Fibroblast of the aortic adventitia (primary cell): ENCODE results near the gene TRIM63. TPM values are rescaled to one million over a fixed set of nuclear protein-coding genes. Genes with fewer than 3 reads are reported as not detected.

Experiments
- DNase-seq: peaks from one replicate; pipeline ENCODE4 v3.0.0-alpha.2; 2010; ENCODE audit warnings: low read depth
- H3K4me3 ChIP-seq: 2 replicates; pipeline ENCODE4 v1.5.1; 2011; ENCODE audit warnings: low read depth, mild to moderate bottlenecking, control low read depth, low read length, moderate library complexity
- total RNA-seq: library from RNA; depleted of rRNA; stranded (reverse); fragments of >200 nt; gene quantifications from 2 replicates; pipeline ENCODE4 v1.2.3, GENCODE V29; 2012; ENCODE audit warnings: low replicate concordance
- TF ChIP-seq, protein P1 (sequence below): IDR thresholded peaks from 2 replicates; pipeline ENCODE4 v1.5.1; 2011; ENCODE audit warnings: mild to moderate bottlenecking, low read length, control low read depth, inconsistent platforms; ENCODE audit not compliant: insufficient read depth

The TRIM63 gene
- total RNA-seq, 1 donor, result 0.09 TPM

DNA sequence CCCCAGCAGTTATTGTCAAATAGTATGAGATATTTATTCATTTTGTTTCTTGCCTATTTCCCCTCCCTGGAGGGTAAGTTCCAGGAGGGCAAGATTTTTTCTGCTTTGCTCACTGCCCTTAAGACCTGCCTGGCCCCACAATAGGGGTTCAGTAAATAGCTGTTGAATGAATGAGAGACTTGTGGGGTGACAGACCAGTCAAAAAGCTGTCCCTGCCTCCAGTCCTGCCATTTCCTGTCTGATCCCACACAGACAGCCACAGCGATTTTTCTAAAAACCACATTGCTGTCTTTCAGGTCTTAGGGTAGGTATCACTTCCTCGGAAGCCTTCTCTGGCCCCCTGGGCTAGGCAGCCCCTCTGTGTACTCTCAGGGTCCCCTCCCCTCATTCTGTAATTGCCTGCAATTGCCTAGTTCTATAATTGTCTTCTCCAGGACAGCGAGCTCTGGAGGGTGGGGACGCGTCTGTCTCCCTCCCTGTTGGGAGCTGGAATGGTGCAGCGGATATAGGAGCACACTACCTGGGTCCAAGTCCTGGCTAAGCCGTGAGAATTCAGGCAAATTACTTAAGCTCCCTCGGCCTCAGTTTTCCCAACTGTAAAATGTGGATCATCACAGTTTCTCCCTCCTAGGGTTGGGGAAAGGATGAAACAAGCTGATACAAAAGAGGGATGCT lies 47.7 kb downstream of the TRIM63 start:
- no peak overlapping the region for H3K4me3 ChIP-seq
- TF ChIP-seq, protein P1, sequence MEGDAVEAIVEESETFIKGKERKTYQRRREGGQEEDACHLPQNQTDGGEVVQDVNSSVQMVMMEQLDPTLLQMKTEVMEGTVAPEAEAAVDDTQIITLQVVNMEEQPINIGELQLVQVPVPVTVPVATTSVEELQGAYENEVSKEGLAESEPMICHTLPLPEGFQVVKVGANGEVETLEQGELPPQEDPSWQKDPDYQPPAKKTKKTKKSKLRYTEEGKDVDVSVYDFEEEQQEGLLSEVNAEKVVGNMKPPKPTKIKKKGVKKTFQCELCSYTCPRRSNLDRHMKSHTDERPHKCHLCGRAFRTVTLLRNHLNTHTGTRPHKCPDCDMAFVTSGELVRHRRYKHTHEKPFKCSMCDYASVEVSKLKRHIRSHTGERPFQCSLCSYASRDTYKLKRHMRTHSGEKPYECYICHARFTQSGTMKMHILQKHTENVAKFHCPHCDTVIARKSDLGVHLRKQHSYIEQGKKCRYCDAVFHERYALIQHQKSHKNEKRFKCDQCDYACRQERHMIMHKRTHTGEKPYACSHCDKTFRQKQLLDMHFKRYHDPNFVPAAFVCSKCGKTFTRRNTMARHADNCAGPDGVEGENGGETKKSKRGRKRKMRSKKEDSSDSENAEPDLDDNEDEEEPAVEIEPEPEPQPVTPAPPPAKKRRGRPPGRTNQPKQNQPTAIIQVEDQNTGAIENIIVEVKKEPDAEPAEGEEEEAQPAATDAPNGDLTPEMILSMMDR, result no peak
- DNase-seq, result no peak

DNA sequence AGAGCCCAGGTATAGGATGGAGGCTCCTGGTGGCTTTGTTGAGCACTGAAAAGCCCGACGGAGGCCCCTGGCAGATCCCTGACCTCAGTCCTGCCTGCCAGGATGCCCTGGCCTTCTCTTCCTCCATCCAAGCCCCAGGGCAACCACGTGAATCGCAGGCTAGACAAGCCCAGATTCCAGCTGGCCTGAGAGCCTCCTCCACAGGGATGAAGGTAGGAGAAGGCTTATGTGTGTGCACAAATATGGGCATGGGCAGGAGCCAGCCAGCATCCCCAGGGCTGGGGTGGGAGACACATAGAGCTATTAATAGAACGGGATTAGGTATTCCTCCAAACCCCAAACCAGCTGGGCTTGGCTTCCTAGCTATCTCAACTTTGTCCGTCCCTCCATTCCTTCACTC lies 49.8 kb downstream of the TRIM63 start:
- H3K4me3 ChIP-seq, result no peak overlapping the region
- TF ChIP-seq, protein P1, result no peak
- DNase-seq, result peak; percentile 52

DNA sequence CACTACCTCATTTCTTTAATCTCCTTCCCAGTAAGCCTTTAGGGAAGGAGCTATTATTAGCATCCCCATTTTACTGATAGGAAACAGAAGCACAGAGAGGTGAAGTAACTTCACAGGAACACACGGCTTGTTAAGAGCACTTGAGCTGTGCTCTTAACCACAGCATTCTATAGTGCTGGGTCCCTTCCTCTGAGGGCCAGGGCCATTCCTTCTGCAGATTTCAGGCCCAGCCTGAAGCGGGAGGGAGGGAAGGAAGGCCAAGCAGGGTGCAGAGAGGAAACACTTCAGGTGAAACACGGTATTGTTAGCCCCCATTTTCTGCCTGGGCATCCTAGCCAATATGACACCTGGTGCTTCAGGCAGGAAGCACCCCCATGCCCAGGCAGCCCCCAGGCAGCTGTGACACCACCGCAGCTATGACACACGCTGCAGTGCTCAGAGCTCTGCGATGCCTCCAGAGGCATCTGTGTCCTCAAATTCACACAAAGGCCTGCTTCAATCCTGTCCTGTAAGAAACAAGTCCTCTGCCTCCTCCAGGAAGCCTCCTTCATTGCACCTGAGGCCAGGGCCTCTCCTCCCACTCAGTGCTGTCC lies 50.4 kb downstream of the TRIM63 start:
- TF ChIP-seq, protein P1, result no peak
- no peak overlapping the region for H3K4me3 ChIP-seq
- peak; percentile 14 for DNase-seq

DNA sequence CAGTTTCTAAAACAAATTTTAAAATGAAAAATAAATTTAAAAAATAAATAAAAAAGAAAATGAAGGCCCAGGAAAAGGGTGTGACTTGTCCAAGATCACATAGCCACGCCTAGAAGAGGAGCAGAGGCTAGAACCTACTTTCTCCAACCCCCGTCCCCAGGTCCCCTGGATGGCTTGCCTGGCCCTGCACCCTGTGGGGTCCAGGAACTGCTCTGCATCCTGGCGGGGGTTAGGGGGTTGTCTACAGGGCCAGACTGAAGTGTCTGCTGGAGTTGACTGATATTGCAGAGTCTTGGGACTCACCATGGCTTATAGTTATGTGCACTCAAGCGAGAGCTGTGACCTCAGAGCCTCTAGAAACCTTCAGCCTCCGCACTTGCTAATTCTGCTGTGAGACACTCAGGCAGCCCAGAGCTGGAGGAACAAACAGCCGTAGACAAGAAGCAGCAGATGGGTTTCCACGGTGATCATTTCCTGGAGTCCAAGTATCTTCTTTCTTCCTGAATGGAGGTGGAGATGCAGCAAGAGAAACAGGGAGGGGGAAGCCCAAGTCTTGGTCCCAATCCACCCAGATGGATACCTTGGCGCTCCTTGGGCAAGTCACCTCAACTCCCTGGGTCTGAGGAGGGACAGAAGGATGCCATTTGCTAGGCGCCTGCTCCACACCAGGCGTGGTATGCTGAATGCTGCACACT lies 51.0 kb downstream of the TRIM63 start:
- no peak overlapping the region for H3K4me3 ChIP-seq
- TF ChIP-seq, protein P1, result no peak
- DNase-seq, result no peak

DNA sequence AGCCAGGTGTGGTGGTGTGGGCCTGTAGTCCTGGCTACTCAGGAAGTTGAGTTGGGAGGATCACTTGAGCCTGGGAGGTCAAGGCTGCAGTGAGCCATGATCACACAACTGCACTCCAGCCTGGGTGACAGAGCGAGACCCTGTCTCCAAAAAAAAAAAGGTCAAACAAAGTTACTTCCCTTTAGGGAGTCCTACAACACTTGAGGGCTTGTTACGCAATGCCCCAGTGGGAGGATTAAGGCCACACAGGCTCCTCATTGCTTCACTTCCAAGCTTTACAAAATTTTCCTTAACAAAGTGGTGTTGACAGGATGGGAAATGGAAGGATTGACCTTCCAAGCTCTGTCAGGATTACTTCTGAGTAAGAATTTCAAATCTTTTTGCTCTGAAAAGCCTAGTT lies 52.1 kb downstream of the TRIM63 start:
- peak; percentile 73 for DNase-seq
- TF ChIP-seq, protein P1, result no peak
- H3K4me3 ChIP-seq, result no peak overlapping the region

DNA sequence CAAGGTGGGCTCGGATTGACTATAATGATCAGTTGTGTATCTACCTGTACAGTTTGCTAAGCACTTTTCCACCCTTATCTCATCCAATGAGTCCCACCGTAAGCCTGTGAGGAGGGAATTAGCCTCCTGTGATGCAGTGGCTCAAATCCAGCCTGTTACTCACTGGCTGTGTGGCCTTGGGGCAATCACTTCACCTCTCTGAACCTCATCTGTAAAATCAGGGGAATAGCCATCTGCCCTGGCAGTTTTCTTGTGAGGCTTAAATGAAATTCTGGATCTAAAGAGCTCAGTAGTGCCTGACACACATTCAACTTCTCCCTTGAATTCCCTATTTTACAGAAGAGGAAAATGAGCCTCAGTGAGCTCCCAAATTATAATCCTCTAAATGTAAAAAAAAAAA lies 53.3 kb downstream of the TRIM63 start:
- TF ChIP-seq, protein P1, result no peak
- H3K4me3 ChIP-seq, result no peak overlapping the region
- DNase-seq, result no peak
